Uterus (tissue), 2 donors: ENCODE measurements around the gene SCUBE1.

Experiments used
- CTCF ChIP-seq, 4 experiments: fragments of 200-600 bp in 2 of 4; fragments of 450-650 bp in 2 of 4; sonication (generic) in 2 of 4; IDR thresholded peaks; one replicate each; pipeline ENCODE4 v1.5.1; 2016 to 2019; ENCODE audit warnings: antibody characterized with exemption in 4 of 4, mild to moderate bottlenecking in 2 of 4, moderate library complexity in 1 of 4
- POLR2A ChIP-seq, 2 donors: fragments of 450-650 bp; IDR thresholded peaks; one replicate each; pipeline ENCODE4 v1.6.1; 2016; ENCODE audit warnings: antibody characterized with exemption in 2 of 2, mild to moderate bottlenecking in 1 of 2, moderate library complexity in 1 of 2

DNA sequence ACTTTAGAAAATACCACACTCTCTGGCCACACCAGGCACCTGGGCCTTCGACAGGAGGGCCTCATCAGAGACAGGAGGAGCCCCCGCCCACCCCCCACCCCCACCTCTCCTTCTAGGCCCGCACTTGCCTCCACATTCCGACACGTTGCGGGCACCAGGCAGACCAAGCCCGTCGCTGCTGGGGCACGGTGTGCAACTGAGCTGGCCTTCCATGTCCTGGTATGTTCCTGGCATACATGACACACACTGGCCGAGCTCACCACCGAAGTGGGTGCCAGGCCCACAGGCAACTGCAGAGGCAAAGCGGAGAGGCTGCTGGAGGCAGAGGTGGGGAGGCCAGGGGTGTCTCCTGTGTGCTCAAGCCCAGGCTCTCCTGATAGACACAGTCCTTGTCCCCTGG is 129.2 kb downstream of the SCUBE1 start:
- TF ChIP-seq CTCF (IDR thresholded peaks at IDR 0.05) (no peak), POLR2A (IDR thresholded peaks at IDR 0.05) (no peak)
